Naive thymus-derived CD4-positive, alpha-beta T cell (primary cell): ENCODE results near the gene SULT1A4. TPM values are rescaled to one million over a fixed set of nuclear protein-coding genes. Genes with fewer than 3 reads are reported as not detected.
"Not testable (repeated sequence)": the region's sequence is repeated elsewhere in the genome, so short reads cannot be mapped to it uniquely, and the experiment has no call there.

ENCODE experiments used
- ATAC-seq: fragments of 150-1000 bp; cut with Tn5 transposase; 2 replicates; pipeline ENCODE4 v1.10.0; 2021; ENCODE audit warnings: mild to moderate bottlenecking, moderate library complexity
- CTCF ChIA-PET: fragments of 350-600 bp; sonication (Branson Sonifier 250); formaldehyde crosslinking; loops from one replicate; lab custom pipeline; 2021; ENCODE audit warnings: antibody characterized with exemption; lab: Charles Lee
- POLR2A ChIA-PET: fragments of 350-600 bp; sonication (Branson Sonifier 250); formaldehyde crosslinking; loops from one replicate; lab custom pipeline; 2021; ENCODE audit warnings: antibody characterized with exemption, inconsistent platforms; lab: Charles Lee
- DNase-seq, 9 donors: peaks; one replicate each; pipeline versions ENCODE4 v3.0.0 to v3.0.0-alpha.2; 2020 to 2022; ENCODE audit warnings: mixed read lengths in 1 of 9
- H3K27ac ChIP-seq: one replicate; pipeline ENCODE4 v1.7.0; 2013; ENCODE audit warnings: mild to moderate bottlenecking, low read depth, low read length, moderate library complexity
- H3K27me3 ChIP-seq, 2 donors: one replicate each; pipeline ENCODE4 v1.7.0; 2013; ENCODE audit warnings: low read length in 2 of 2, mild to moderate bottlenecking in 2 of 2, moderate library complexity in 2 of 2; ENCODE audit not compliant: control insufficient read depth in 2 of 2, insufficient read depth in 2 of 2
- H3K36me3 ChIP-seq, 3 experiments: 1 replicate in 2 of 3; 2 replicates in 1 of 3; pipeline ENCODE4 v1.7.0; 2013; ENCODE audit warnings: low read length in 3 of 3, mild to moderate bottlenecking in 3 of 3, moderate library complexity in 1 of 3; ENCODE audit not compliant: insufficient read depth in 3 of 3, control insufficient read depth in 2 of 3
- H3K4me1 ChIP-seq, 2 donors: one replicate each; pipeline ENCODE4 v1.7.0; 2013; ENCODE audit warnings: low read length in 2 of 2, mild to moderate bottlenecking in 2 of 2, moderate library complexity in 1 of 2; ENCODE audit not compliant: control insufficient read depth in 2 of 2, insufficient read depth in 2 of 2
- H3K4me3 ChIP-seq: 2 replicates; pipeline ENCODE4 v1.7.0; 2013; ENCODE audit warnings: mild to moderate bottlenecking, low read length
- H3K9me3 ChIP-seq, 3 experiments: 1 replicate in 2 of 3; 2 replicates in 1 of 3; pipeline ENCODE4 v1.7.0; 2013; ENCODE audit warnings: low read length in 3 of 3; ENCODE audit not compliant: control insufficient read depth in 2 of 3
- H3K27ac Mint-ChIP-seq, 9 donors: one replicate each; pipeline ENCODE4 v1.8.0; 2020 to 2022; ENCODE audit warnings: mixed read lengths in 9 of 9, mild to moderate bottlenecking in 8 of 9, moderate library complexity in 5 of 9, inconsistent platforms in 2 of 9
- H3K27me3 Mint-ChIP-seq, 5 donors: one replicate each; pipeline ENCODE4 v1.8.0; 2021 to 2022; ENCODE audit warnings: mixed read lengths in 5 of 5, mild to moderate bottlenecking in 1 of 5
- H3K36me3 Mint-ChIP-seq, 5 donors: one replicate each; pipeline ENCODE4 v1.8.0; 2020 to 2022; ENCODE audit warnings: mixed read lengths in 5 of 5, mild to moderate bottlenecking in 3 of 5, inconsistent platforms in 1 of 5
- H3K4me1 Mint-ChIP-seq, 7 donors: one replicate each; pipeline ENCODE4 v1.8.0; 2020 to 2022; ENCODE audit warnings: mixed read lengths in 7 of 7, mild to moderate bottlenecking in 3 of 7, inconsistent platforms in 1 of 7
- H3K4me3 Mint-ChIP-seq, 10 donors: one replicate each; pipeline ENCODE4 v1.8.0; 2020 to 2022; ENCODE audit warnings: mild to moderate bottlenecking in 10 of 10, mixed read lengths in 10 of 10, moderate library complexity in 6 of 10, inconsistent platforms in 2 of 10
- H3K9me3 Mint-ChIP-seq, 11 donors: one replicate each; pipeline ENCODE4 v1.8.0; 2020 to 2022; ENCODE audit warnings: mixed read lengths in 11 of 11, mild to moderate bottlenecking in 4 of 11, inconsistent platforms in 1 of 11, moderate library complexity in 1 of 11
- intact Hi-C, 2 donors: fragments of 100-400 bp; cut with micrococcal nuclease; formaldehyde crosslinking; loops; one replicate each; pipeline ENCODE4 v1.15.1; 2023
- polyA plus RNA-seq, 2 donors: library from polyadenylated mRNA; unstranded; fragments of 300-500 nt; fragmentation: Illumina TruSeq; gene quantifications; one replicate each; pipeline ENCODE4 v1.2.3, GENCODE V29; 2021
- total RNA-seq, 6 experiments: library from RNA in 5 of 6; stranded (reverse) in 5 of 6; gene quantifications; 1 replicate in 5 of 6; 2 replicates in 1 of 6; pipeline ENCODE4 v1.2.3 and lab custom pipeline; 2021 to 2026

Gene SULT1A4
- total RNA-seq (1 to 10 TPM; 2.0 to 9.1 (median 6.0) TPM), polyA plus RNA-seq (1 to 10 TPM in 1 of 2 donors, not detected in 1; 1.4 TPM), total RNA-seq (lab: John Stamatoyannopoulos, UW) (not detected)

DNA sequence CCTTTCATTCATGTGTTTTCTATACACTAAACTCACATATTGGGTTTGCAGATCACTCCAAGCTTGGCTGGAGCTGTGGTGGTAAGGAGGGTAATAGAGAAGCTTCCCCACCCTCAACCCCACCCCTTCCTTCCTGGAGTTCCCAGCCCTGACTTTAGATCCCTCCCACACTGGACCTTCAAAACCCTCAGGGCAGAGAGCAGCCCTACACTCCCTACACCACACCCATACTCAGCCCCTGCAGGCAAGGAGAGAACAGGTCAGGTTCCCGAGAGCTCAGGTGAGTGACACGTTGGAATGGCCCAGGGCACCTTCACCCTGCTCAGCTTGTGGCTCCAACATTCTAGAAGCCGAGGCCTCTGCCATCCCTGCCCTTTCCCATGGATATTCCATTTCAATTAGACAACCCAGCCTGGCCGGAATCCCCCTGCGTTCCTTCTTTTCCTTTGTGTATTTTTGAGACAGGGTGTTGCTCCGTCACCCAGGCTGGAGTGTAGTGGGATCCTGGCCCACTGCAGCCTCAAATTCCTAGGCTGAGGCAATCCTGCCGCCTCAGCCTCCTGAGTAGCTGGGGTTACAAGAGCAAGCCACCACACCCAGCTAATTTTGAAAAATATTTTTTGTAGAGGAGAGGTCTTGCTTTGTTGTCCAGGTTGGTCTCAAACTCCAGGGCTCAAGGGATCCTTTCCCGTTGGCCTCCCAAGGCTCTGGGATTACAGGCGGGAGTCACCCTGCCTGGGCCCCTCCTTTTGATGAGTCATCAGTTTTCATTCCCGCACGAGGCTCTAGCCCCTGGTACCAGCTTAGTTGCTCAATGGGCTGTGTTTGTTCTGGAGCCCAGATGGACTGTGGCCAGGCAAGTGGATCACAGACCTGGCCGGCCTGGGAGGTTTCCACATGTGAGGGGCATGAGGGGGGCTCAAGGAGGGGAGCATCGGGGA lies at the start of gene SULT1A4:
Gene SULT1A4 (plus strand): TSS at position 208 of the 941 bp plus-strand sequence. CDS start 1,473 bp downstream, outside the sequence.
- H3K27ac ChIP-seq, H3K9me3 Mint-ChIP-seq, H3K4me3 ChIP-seq, H3K4me3 Mint-ChIP-seq, DNase-seq, intact Hi-C loops, H3K4me1 Mint-ChIP-seq, H3K36me3 Mint-ChIP-seq, H3K9me3 ChIP-seq, POLR2A ChIA-PET, H3K36me3 ChIP-seq, H3K27me3 Mint-ChIP-seq, H3K4me1 ChIP-seq, H3K27ac Mint-ChIP-seq, CTCF ChIA-PET, H3K27me3 ChIP-seq: not testable (repeated sequence)
- ATAC-seq = peak; percentile 36

DNA sequence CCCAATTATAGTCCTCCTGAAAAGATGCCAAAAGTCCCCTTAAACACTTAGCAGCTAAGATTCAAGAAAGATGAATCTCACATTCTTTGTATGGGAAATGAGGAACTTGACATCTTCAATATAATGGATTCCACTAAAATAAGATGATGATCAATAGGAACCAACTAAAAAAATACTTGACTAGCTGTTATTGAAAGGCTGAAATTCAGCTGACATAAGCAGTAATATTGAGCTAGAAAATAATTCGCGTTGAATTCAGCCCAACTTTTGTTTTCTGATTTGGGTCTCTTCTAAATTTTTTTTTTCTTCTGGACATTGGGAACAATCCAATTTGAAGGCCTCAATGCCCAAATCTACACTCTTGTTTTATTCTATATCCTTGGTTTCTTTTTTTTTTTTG lies 36.1 kb upstream of the SULT1A4 start:
- H3K4me3 ChIP-seq, CTCF ChIA-PET, H3K4me3 Mint-ChIP-seq, H3K27me3 Mint-ChIP-seq, H3K27ac ChIP-seq, H3K9me3 Mint-ChIP-seq, H3K27me3 ChIP-seq, H3K36me3 Mint-ChIP-seq, H3K36me3 ChIP-seq, H3K4me1 ChIP-seq, H3K9me3 ChIP-seq, H3K4me1 Mint-ChIP-seq, H3K27ac Mint-ChIP-seq, ATAC-seq, DNase-seq, intact Hi-C loops, POLR2A ChIA-PET: not testable (repeated sequence)

DNA sequence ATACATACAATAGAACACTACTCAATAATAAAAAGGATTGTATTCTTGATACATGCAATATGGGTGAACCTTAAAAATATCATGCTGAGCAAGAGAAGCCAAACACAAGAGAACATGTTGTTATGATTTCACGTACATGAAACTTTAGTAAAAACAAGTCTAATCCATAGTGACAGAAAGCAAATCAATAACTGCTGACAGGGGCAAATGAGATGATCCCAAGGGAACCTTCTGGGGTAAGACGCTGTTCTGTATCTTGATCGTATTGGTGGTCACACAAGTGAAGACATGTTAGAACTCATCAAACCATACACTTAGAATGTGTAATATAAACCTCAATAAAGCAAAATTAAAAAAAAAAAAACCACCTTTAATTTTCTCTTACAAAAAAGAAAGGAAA lies 34.3 kb upstream of the SULT1A4 start:
- H3K36me3 Mint-ChIP-seq, H3K4me3 ChIP-seq, intact Hi-C loops, H3K9me3 ChIP-seq, H3K4me1 ChIP-seq, H3K27me3 Mint-ChIP-seq, ATAC-seq, H3K27ac Mint-ChIP-seq, CTCF ChIA-PET, H3K27ac ChIP-seq, H3K4me3 Mint-ChIP-seq, DNase-seq, H3K27me3 ChIP-seq, H3K36me3 ChIP-seq, H3K9me3 Mint-ChIP-seq, POLR2A ChIA-PET: not testable (repeated sequence)
- H3K4me1 Mint-ChIP-seq = peaks cover 0 to 11% (median 10%) of the 10 kb centered on the region in 7 donors

DNA sequence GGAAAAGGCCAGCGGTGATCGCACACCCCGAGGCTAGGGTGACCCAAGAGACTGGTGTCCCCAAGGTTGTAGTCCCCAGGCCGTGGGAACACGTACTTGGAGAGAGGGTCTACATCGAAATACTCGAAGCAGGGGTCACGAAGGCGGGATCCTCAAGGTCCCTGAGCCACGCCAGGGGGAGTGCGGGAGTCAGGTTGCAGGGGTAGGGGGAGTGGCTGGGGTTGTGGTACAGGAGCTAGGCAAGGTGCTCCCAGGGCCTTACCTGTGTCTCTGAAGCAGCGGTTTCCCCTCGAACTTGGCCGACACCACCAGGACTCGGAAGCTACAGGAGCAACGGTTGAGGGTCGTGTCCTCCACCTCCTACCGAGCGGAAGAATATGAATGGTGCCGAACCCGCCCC lies 6.0 kb upstream of the SULT1A4 start:
- H3K27me3 Mint-ChIP-seq, H3K4me1 Mint-ChIP-seq, H3K36me3 Mint-ChIP-seq, H3K4me3 ChIP-seq, DNase-seq, H3K4me1 ChIP-seq, H3K9me3 Mint-ChIP-seq, H3K9me3 ChIP-seq, H3K27ac Mint-ChIP-seq, CTCF ChIA-PET, POLR2A ChIA-PET, intact Hi-C loops, H3K27me3 ChIP-seq, H3K36me3 ChIP-seq, H3K4me3 Mint-ChIP-seq, H3K27ac ChIP-seq: not testable (repeated sequence)
- ATAC-seq = peak; percentile 31

DNA sequence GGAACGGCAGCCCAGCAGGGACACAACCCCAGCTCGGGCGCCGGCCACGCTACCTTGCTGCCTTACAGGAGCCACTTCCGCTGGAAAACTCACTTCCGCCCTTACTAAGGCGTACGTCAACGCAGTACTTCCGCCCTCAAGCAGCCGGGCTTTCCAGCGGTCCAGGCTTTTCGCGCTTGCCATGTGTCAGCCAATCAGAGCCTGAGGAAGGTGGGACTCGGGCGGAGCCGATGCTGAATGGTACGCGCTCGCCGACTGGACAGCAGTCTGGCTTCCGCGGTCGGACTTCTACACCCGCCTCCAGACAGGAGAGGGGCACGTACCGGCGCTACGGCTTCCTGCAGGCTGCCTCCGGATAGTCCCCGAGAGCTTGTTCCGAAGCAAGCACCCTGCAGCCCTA lies 5.4 kb upstream of the SULT1A4 start, which contains the start of the genes BOLA2 and SLX1B:
Gene BOLA2 (minus strand): TSS at position 83 of the 400 bp plus-strand sequence. CDS start 98 bp downstream, outside the sequence.
Gene SLX1B (plus strand): TSS at position 265 of the 400 bp plus-strand sequence.
- H3K9me3 ChIP-seq, H3K36me3 ChIP-seq, H3K27me3 ChIP-seq, H3K27ac ChIP-seq, POLR2A ChIA-PET, DNase-seq, H3K4me3 ChIP-seq, H3K36me3 Mint-ChIP-seq, H3K27ac Mint-ChIP-seq, H3K9me3 Mint-ChIP-seq, intact Hi-C loops, CTCF ChIA-PET, H3K4me1 Mint-ChIP-seq, H3K27me3 Mint-ChIP-seq, H3K4me3 Mint-ChIP-seq, H3K4me1 ChIP-seq: not testable (repeated sequence)
- peak; percentile 94 for ATAC-seq

DNA sequence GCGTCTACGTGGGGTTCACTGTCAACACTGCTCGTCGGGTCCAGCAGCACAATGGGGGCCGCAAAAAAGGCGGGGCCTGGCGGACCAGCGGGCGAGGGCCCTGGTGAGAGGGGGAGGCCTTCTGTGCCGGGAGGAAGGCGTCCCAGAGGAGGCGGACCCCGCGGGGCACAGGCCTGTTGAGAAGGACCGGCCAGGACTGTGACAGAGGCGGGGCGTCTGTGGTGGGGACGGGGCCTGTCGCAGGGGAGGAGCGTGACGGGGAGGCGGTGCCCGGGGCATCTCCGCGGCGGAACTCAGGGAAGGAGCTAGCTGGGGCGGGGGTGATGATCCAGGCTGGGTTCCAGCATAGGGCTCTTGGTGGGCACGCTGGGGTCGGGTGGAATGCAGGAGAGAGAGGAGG lies 4.9 kb upstream of the SULT1A4 start:
- H3K27me3 ChIP-seq, H3K27ac ChIP-seq, DNase-seq, H3K27me3 Mint-ChIP-seq, H3K4me3 ChIP-seq, H3K36me3 ChIP-seq, H3K36me3 Mint-ChIP-seq, H3K4me1 Mint-ChIP-seq, H3K4me1 ChIP-seq, H3K27ac Mint-ChIP-seq, H3K4me3 Mint-ChIP-seq, H3K9me3 ChIP-seq, CTCF ChIA-PET, H3K9me3 Mint-ChIP-seq, intact Hi-C loops, POLR2A ChIA-PET: not testable (repeated sequence)
- ATAC-seq = peak; percentile 81

DNA sequence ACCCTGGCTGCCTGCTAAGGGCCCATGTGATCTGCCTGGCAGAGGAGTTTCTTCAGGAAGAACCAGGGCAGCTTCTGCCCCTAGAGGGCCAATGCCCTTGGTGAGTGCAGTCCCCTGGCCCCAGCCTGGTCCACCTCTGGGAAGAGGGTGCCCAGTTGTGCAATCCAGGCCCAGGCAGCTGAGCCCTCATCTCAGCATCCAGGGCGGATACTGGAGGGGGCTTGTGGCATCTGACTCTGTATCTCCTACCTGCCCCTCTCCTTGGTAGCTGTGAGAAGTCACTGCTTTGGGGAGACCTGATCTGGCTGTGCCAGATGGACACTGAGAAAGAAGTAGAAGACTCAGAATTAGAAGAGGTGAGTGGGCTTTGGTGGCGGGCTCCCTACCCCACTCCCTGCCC lies 2.1 kb upstream of the SULT1A4 start:
- H3K27me3 Mint-ChIP-seq, POLR2A ChIA-PET, H3K4me1 Mint-ChIP-seq, H3K4me1 ChIP-seq, H3K36me3 Mint-ChIP-seq, H3K4me3 Mint-ChIP-seq, ATAC-seq, H3K27ac Mint-ChIP-seq, intact Hi-C loops, H3K27ac ChIP-seq, CTCF ChIA-PET, H3K9me3 Mint-ChIP-seq, H3K4me3 ChIP-seq, H3K9me3 ChIP-seq, H3K27me3 ChIP-seq, H3K36me3 ChIP-seq, DNase-seq: not testable (repeated sequence)
